Measurements from ENCODE around the gene PLAC1.

- no peak for TF ChIP-seq EP300 (IDR thresholded peaks at IDR 0.05; ENCODE audit: borderline replicate concordance)
- no peak for TF ChIP-seq FOXM1 (IDR thresholded peaks at IDR 0.05; ENCODE audit: borderline replicate concordance, low read depth)
- no peak for TF ChIP-seq YY1 (IDR thresholded peaks at IDR 0.05; ENCODE audit: low read depth)
- no peak for TF ChIP-seq RAD21 (IDR thresholded peaks at IDR 0.05; ENCODE audit: low read depth)
- no peak for TF ChIP-seq MAX (IDR thresholded peaks at IDR 0.05)
- TF ChIP-seq TAF1 (IDR thresholded peaks at IDR 0.05; ENCODE audit: low read depth) = no peak
- TF ChIP-seq REST (IDR thresholded peaks at IDR 0.05; ENCODE audit: low read depth) = no peak
- no peak for TF ChIP-seq EGR1 (IDR thresholded peaks at IDR 0.05)
- TF ChIP-seq NFIC (IDR thresholded peaks at IDR 0.05) = no peak
- TF ChIP-seq CEBPB (IDR thresholded peaks at IDR 0.05) = no peak
- no peak for TF ChIP-seq TEAD4 (IDR thresholded peaks at IDR 0.05)
- no peak for TF ChIP-seq TCF12 (IDR thresholded peaks at IDR 0.05; ENCODE audit: low read depth)
- no peak for TF ChIP-seq USF1 (IDR thresholded peaks at IDR 0.05)
These were observed 91.8 kb downstream of the PLAC1 start for GRCh38 chrX:134566506-134566905.

Data from Ishikawa (cell line).